ENCODE data around the gene DNAH17.

GRCh38 chr17:78546476-78546875, 30.7 kb downstream of the DNAH17 start:
- TF ChIP-seq CTCF (IDR thresholded peaks at IDR 0.05; ENCODE audit: low read length) (no peak), EZH2 (optimal IDR thresholded peaks at IDR 0.05; ENCODE audit: low read depth, low read length) (no peak)

All from MM.1S (cell line).